Activated CD8-positive, alpha-beta T cell treated with anti-CD3 and anti-CD28 coated beads for 36 hours (primary cell): Measurements from ENCODE around the gene LMTK2. TPM values are rescaled to one million over a fixed set of nuclear protein-coding genes. Genes with fewer than 3 reads are reported as not detected.
A peak's percentile ranks its signal among the peaks of the same experiment; 100 is the strongest.

Source experiments
- ATAC-seq: fragments of 200-7000 bp; cut with Tn5 transposase; one replicate; pipeline ENCODE4 v1.10.0; 2021; ENCODE audit warnings: mild to moderate bottlenecking, moderate library complexity
- CTCF ChIA-PET: fragments of 350-600 bp; sonication (Branson Sonifier 250); formaldehyde crosslinking; loops from one replicate; lab custom pipeline; 2021; ENCODE audit warnings: antibody characterized with exemption; lab: Charles Lee
- POLR2A ChIA-PET: fragments of 350-600 bp; sonication (Branson Sonifier 250); formaldehyde crosslinking; loops from one replicate; lab custom pipeline; 2021; ENCODE audit warnings: antibody characterized with exemption; lab: Charles Lee
- DNase-seq: peaks from one replicate; pipeline ENCODE4 v3.0.0-alpha.2; 2020
- H3K27ac Mint-ChIP-seq: one replicate; pipeline ENCODE4 v1.8.0; 2021; ENCODE audit warnings: mild to moderate bottlenecking, mixed read lengths
- H3K27me3 Mint-ChIP-seq: one replicate; pipeline ENCODE4 v1.8.0; 2021; ENCODE audit warnings: mixed read lengths
- H3K36me3 Mint-ChIP-seq: one replicate; pipeline ENCODE4 v1.8.0; 2021; ENCODE audit warnings: low read depth, mixed read lengths
- H3K4me1 Mint-ChIP-seq: one replicate; pipeline ENCODE4 v1.8.0; 2021; ENCODE audit warnings: low read depth, mixed read lengths
- H3K4me3 Mint-ChIP-seq: one replicate; pipeline ENCODE4 v1.8.0; 2021; ENCODE audit warnings: mild to moderate bottlenecking, moderate library complexity, mixed read lengths
- H3K9me3 Mint-ChIP-seq: one replicate; pipeline ENCODE4 v1.8.0; 2021; ENCODE audit warnings: mixed read lengths
- CTCF ChIP-seq: fragments of 200-600 bp; IDR thresholded peaks from one replicate; pipeline ENCODE4 v1.8.0; 2022; ENCODE audit warnings: antibody characterized with exemption, mild to moderate bottlenecking
- intact Hi-C: fragments of 100-400 bp; cut with micrococcal nuclease; formaldehyde crosslinking; loops from one replicate; pipeline ENCODE4 v1.10.0; 2022
- total RNA-seq, 2 experiments: library from RNA; stranded (reverse); gene quantifications; one replicate each; pipeline ENCODE4 v1.2.3, GENCODE V29; 2021

The LMTK2 gene
- total RNA-seq, 2 experiments from 2014 or later: 9.4 to 11.5 TPM

- Mint-ChIP-seq H3K9me3 (peaks cover 4% of the 10 kb centered on the region), H3K27ac (peak overlapping the region; percentile 91), H3K4me3 (peak overlapping the region; percentile 69), H3K4me1 (peaks cover 53% of the 10 kb centered on the region), H3K36me3 (peaks cover 35% of the 10 kb centered on the region), H3K27me3 (no peaks in the 10 kb centered on the region)
- intact Hi-C loops: no loop called here
- DNase-seq (peak; percentile 54), ATAC-seq (no peak)
- ChIA-PET CTCF (interaction anchor here (0.8 to 1.7 kb wide), 7 partner anchors 12 to 182 kb away, joined by 3 to 6 read pairs (median 4); no protein-coding TSS in a partner anchor), POLR2A (interaction anchor here (0.7 to 1.6 kb wide), 4 partner anchors 8 to 331 kb away, joined by 3 to 4 read pairs (median 3); partner anchors contain the start of gene BHLHA15)
- no peak for TF ChIP-seq CTCF
Observed at GRCh38 chr7:98203261-98203963, 96.8 kb downstream of the LMTK2 start.

- POLR2A ChIA-PET: interaction anchor here (0.7 kb wide), 1 partner anchor 16 kb away, joined by 3 read pairs; no protein-coding TSS in a partner anchor
- H3K27me3 Mint-ChIP-seq: no peaks in the 10 kb centered on the region
- peaks cover 33% of the 10 kb centered on the region for H3K36me3 Mint-ChIP-seq
- DNase-seq (no peak), ATAC-seq (no peak)
- H3K4me1 Mint-ChIP-seq: peaks cover 53% of the 10 kb centered on the region
- peak overlapping the region; percentile 18 for H3K4me3 Mint-ChIP-seq
- TF ChIP-seq CTCF: no peak
- H3K27ac Mint-ChIP-seq: peak overlapping the region; percentile 32
- CTCF ChIA-PET: interaction anchor here (1.3 to 1.6 kb wide), 2 partner anchors 36 to 182 kb away, joined by 5 to 6 read pairs; no protein-coding TSS in a partner anchor
- intact Hi-C loops: no loop called here
- peaks cover 2% of the 10 kb centered on the region for H3K9me3 Mint-ChIP-seq
Observed at GRCh38 chr7:98203964-98204605, 97.4 kb downstream of the LMTK2 start.

- TF ChIP-seq CTCF: no peak
- no peak for DNase-seq
- Mint-ChIP-seq H3K27me3 (no peaks in the 10 kb centered on the region), H3K4me1 (peaks cover 53% of the 10 kb centered on the region), H3K36me3 (peaks cover 30% of the 10 kb centered on the region), H3K27ac (no peak overlapping the region), H3K9me3 (no peaks in the 10 kb centered on the region), H3K4me3 (no peak overlapping the region)
- POLR2A ChIA-PET: no interaction called here
- ATAC-seq: no peak
- intact Hi-C loops: no loop called here
- CTCF ChIA-PET: no interaction called here
Observed at GRCh38 chr7:98204670-98205069, 98.0 kb downstream of the LMTK2 start.

GRCh38 chr7:98205162-98205845 is 98.6 kb downstream of the LMTK2 start:
- DNase-seq (no peak), ATAC-seq (no peak)
- Mint-ChIP-seq H3K9me3 (no peaks in the 10 kb centered on the region), H3K27ac (no peak overlapping the region), H3K27me3 (no peaks in the 10 kb centered on the region), H3K4me3 (no peak overlapping the region), H3K36me3 (peaks cover 26% of the 10 kb centered on the region), H3K4me1 (peaks cover 48% of the 10 kb centered on the region)
- no peak for TF ChIP-seq CTCF
- intact Hi-C loops: no loop called here
- ChIA-PET CTCF (no interaction called here), POLR2A (no interaction called here)
